ENCODE measurements around the gene IL1RAPL2.

- TF ChIP-seq, protein P1, sequence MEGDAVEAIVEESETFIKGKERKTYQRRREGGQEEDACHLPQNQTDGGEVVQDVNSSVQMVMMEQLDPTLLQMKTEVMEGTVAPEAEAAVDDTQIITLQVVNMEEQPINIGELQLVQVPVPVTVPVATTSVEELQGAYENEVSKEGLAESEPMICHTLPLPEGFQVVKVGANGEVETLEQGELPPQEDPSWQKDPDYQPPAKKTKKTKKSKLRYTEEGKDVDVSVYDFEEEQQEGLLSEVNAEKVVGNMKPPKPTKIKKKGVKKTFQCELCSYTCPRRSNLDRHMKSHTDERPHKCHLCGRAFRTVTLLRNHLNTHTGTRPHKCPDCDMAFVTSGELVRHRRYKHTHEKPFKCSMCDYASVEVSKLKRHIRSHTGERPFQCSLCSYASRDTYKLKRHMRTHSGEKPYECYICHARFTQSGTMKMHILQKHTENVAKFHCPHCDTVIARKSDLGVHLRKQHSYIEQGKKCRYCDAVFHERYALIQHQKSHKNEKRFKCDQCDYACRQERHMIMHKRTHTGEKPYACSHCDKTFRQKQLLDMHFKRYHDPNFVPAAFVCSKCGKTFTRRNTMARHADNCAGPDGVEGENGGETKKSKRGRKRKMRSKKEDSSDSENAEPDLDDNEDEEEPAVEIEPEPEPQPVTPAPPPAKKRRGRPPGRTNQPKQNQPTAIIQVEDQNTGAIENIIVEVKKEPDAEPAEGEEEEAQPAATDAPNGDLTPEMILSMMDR (IDR thresholded peaks at IDR 0.05), result no peak
- TF ChIP-seq POLR2AphosphoS5 (IDR thresholded peaks at IDR 0.05; ENCODE audit: low read depth, low read length), result no peak
Measured at GRCh38 chrX:105543283-105543682, 977.3 kb downstream of the IL1RAPL2 start.
